Measurements from ENCODE around the gene PDS5A. TPM values are rescaled to one million over a fixed set of nuclear protein-coding genes. Genes with fewer than 3 reads are reported as not detected.

Gene PDS5A
- total and polyA plus RNA-seq, 9 of the 15 experiments (the other 6 are each of a cell fraction or from before 2014, with no cell fraction given): 16.4 to 85.4 (median 70.0) TPM

DNA sequence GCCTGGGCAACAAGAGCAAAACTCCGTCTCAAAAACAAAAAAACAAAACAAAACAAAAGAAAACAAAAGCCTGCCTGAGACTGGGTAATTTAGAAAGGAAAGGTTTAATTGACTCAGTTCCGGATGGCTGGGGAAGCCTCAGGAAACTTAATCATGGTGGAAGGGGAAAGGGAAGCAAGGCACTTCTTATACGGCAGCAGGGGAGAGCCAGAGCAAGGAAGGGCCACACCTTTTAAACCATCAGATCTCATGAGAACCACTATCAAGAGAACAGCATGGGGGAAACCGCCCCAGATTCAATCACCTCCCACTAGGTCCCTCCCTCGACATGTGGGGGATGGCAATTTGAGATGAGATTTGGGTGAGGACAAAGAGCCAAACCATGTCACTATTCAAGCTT lies 157.5 kb downstream of the PDS5A start (continued):
- TF ChIP-seq, protein P1, sequence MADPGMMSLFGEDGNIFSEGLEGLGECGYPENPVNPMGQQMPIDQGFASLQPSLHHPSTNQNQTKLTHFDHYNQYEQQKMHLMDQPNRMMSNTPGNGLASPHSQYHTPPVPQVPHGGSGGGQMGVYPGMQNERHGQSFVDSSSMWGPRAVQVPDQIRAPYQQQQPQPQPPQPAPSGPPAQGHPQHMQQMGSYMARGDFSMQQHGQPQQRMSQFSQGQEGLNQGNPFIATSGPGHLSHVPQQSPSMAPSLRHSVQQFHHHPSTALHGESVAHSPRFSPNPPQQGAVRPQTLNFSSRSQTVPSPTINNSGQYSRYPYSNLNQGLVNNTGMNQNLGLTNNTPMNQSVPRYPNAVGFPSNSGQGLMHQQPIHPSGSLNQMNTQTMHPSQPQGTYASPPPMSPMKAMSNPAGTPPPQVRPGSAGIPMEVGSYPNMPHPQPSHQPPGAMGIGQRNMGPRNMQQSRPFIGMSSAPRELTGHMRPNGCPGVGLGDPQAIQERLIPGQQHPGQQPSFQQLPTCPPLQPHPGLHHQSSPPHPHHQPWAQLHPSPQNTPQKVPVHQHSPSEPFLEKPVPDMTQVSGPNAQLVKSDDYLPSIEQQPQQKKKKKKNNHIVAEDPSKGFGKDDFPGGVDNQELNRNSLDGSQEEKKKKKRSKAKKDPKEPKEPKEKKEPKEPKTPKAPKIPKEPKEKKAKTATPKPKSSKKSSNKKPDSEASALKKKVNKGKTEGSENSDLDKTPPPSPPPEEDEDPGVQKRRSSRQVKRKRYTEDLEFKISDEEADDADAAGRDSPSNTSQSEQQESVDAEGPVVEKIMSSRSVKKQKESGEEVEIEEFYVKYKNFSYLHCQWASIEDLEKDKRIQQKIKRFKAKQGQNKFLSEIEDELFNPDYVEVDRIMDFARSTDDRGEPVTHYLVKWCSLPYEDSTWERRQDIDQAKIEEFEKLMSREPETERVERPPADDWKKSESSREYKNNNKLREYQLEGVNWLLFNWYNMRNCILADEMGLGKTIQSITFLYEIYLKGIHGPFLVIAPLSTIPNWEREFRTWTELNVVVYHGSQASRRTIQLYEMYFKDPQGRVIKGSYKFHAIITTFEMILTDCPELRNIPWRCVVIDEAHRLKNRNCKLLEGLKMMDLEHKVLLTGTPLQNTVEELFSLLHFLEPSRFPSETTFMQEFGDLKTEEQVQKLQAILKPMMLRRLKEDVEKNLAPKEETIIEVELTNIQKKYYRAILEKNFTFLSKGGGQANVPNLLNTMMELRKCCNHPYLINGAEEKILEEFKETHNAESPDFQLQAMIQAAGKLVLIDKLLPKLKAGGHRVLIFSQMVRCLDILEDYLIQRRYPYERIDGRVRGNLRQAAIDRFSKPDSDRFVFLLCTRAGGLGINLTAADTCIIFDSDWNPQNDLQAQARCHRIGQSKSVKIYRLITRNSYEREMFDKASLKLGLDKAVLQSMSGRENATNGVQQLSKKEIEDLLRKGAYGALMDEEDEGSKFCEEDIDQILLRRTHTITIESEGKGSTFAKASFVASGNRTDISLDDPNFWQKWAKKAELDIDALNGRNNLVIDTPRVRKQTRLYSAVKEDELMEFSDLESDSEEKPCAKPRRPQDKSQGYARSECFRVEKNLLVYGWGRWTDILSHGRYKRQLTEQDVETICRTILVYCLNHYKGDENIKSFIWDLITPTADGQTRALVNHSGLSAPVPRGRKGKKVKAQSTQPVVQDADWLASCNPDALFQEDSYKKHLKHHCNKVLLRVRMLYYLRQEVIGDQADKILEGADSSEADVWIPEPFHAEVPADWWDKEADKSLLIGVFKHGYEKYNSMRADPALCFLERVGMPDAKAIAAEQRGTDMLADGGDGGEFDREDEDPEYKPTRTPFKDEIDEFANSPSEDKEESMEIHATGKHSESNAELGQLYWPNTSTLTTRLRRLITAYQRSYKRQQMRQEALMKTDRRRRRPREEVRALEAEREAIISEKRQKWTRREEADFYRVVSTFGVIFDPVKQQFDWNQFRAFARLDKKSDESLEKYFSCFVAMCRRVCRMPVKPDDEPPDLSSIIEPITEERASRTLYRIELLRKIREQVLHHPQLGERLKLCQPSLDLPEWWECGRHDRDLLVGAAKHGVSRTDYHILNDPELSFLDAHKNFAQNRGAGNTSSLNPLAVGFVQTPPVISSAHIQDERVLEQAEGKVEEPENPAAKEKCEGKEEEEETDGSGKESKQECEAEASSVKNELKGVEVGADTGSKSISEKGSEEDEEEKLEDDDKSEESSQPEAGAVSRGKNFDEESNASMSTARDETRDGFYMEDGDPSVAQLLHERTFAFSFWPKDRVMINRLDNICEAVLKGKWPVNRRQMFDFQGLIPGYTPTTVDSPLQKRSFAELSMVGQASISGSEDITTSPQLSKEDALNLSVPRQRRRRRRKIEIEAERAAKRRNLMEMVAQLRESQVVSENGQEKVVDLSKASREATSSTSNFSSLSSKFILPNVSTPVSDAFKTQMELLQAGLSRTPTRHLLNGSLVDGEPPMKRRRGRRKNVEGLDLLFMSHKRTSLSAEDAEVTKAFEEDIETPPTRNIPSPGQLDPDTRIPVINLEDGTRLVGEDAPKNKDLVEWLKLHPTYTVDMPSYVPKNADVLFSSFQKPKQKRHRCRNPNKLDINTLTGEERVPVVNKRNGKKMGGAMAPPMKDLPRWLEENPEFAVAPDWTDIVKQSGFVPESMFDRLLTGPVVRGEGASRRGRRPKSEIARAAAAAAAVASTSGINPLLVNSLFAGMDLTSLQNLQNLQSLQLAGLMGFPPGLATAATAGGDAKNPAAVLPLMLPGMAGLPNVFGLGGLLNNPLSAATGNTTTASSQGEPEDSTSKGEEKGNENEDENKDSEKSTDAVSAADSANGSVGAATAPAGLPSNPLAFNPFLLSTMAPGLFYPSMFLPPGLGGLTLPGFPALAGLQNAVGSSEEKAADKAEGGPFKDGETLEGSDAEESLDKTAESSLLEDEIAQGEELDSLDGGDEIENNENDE (IDR thresholded peaks at IDR 0.05; ENCODE audit: low read depth, low read length): no peak
- TF ChIP-seq CC2D1A (IDR thresholded peaks at IDR 0.05): peak; percentile 46; the same call in 1 of the 2 replicates
- peak in 1 of 2 experiments; percentile 54; a peak in 1 of 4 replicates for TF ChIP-seq RCOR1 (IDR thresholded peaks at IDR 0.05; ENCODE audit: borderline replicate concordance in 1 of 2, low read depth in 2 of 2, low read length in 2 of 2)
- peak; percentile 32; the same call in 1 of the 2 replicates for TF ChIP-seq CTBP1 (IDR thresholded peaks at IDR 0.05; ENCODE audit: borderline replicate concordance)

All from K562 (cell line).